Mammary epithelial cell (primary cell): ENCODE data around the gene AARS1.
"Not testable (repeated sequence)": the region's sequence is repeated elsewhere in the genome, so short reads cannot be mapped to it uniquely, and the experiment has no call there.

Experiments
- EZH2 ChIP-seq: IDR thresholded peaks from 2 replicates; pipeline ENCODE4 v1.6.1; 2012; ENCODE audit warnings: low read length, inconsistent platforms, borderline replicate concordance
- TF ChIP-seq, protein P1 (sequence below), 2 donors: IDR thresholded peaks in 1 of 2; conservative IDR thresholded peaks in 1 of 2; 2 replicates each; pipeline ENCODE4 v1.5.1; 2011 to 2012; ENCODE audit warnings: inconsistent platforms in 2 of 2, low read length in 2 of 2, mild to moderate bottlenecking in 2 of 2, control low read depth in 1 of 2, low read depth in 1 of 2; ENCODE audit not compliant: insufficient read depth in 1 of 2; ENCODE audit errors: extremely low read depth in 1 of 2

DNA sequence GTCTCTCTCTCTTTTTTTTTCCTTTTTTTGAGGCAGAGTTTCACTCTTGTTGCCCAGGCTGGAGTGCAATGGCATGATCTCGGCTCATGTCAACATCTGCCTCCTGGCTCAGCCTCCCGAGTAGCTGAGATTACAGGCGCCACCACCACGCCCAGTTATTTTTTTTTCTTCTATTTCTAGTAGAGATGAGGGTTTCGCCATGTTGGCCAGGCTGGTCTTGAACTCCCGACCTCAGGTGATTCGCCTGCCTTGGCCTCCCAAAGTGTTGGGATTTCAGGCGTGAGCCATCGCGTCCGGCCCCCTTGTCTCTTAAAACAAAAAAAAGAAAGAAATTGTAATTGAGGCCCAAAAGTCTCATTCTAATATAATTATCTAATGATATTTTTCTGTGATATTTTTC is 2.8 kb upstream of the AARS1 start:
- TF ChIP-seq, protein P1, sequence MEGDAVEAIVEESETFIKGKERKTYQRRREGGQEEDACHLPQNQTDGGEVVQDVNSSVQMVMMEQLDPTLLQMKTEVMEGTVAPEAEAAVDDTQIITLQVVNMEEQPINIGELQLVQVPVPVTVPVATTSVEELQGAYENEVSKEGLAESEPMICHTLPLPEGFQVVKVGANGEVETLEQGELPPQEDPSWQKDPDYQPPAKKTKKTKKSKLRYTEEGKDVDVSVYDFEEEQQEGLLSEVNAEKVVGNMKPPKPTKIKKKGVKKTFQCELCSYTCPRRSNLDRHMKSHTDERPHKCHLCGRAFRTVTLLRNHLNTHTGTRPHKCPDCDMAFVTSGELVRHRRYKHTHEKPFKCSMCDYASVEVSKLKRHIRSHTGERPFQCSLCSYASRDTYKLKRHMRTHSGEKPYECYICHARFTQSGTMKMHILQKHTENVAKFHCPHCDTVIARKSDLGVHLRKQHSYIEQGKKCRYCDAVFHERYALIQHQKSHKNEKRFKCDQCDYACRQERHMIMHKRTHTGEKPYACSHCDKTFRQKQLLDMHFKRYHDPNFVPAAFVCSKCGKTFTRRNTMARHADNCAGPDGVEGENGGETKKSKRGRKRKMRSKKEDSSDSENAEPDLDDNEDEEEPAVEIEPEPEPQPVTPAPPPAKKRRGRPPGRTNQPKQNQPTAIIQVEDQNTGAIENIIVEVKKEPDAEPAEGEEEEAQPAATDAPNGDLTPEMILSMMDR (conservative IDR thresholded peaks at IDR 0.05 in 1 of 2, IDR thresholded peaks at IDR 0.05 in 1 of 2; ENCODE audit: extremely low read depth in 1 of 2, insufficient read depth in 1 of 2, low read depth in 1 of 2, low read length in 2 of 2) = not testable (repeated sequence)
- TF ChIP-seq EZH2 = not testable (repeated sequence)
